H9 (cell line): ENCODE results near the gene FBN2. TPM values are rescaled to one million over a fixed set of nuclear protein-coding genes. Genes with fewer than 3 reads are reported as not detected.
"Not testable (repeated sequence)": the region's sequence is repeated elsewhere in the genome, so short reads cannot be mapped to it uniquely, and the experiment has no call there.

Experiments used
- DNase-seq: peaks from one replicate; pipeline ENCODE4 v3.0.0-alpha.2; 2017
- H2AFZ ChIP-seq: one replicate; pipeline ENCODE4 v1.6.1; 2013; ENCODE audit warnings: mild to moderate bottlenecking, low read length, control low read depth, moderate library complexity
- H2AK5ac ChIP-seq: 2 replicates; pipeline ENCODE4 v1.6.1; 2013; ENCODE audit warnings: low read length, control low read depth, mixed read lengths; ENCODE audit not compliant: insufficient read length
- H2BK120ac ChIP-seq: one replicate; pipeline ENCODE4 v1.6.1; 2013; ENCODE audit warnings: low read depth, mild to moderate bottlenecking, low read length, control low read depth, inconsistent platforms; ENCODE audit not compliant: poor library complexity, severe bottlenecking
- H2BK12ac ChIP-seq: 2 replicates; pipeline ENCODE4 v1.6.1; 2013; ENCODE audit warnings: low read length, control low read depth, mixed read lengths, low read depth; ENCODE audit not compliant: insufficient read length
- H2BK15ac ChIP-seq: 2 replicates; pipeline ENCODE4 v1.6.1; 2013; ENCODE audit warnings: low read depth, low read length, control low read depth
- H2BK20ac ChIP-seq: one replicate; pipeline ENCODE4 v1.6.1; 2013; ENCODE audit warnings: low read depth, mild to moderate bottlenecking, low read length, control low read depth, inconsistent platforms; ENCODE audit not compliant: poor library complexity, severe bottlenecking
- H2BK5ac ChIP-seq: 2 replicates; pipeline ENCODE4 v1.6.1; 2013; ENCODE audit warnings: low read length, control low read depth, mixed read lengths; ENCODE audit not compliant: insufficient read length
- H3K14ac ChIP-seq: 2 replicates; pipeline ENCODE4 v1.6.1; 2013; ENCODE audit warnings: low read length, control low read depth; ENCODE audit not compliant: insufficient read depth
- H3K18ac ChIP-seq: 2 replicates; pipeline ENCODE4 v1.6.1; 2013; ENCODE audit warnings: low read depth, mild to moderate bottlenecking, mixed read lengths, low read length, control low read depth; ENCODE audit not compliant: insufficient read length
- H3K23ac ChIP-seq: 2 replicates; pipeline ENCODE4 v1.6.1; 2013; ENCODE audit warnings: low read length, control low read depth, mixed read lengths, low read depth; ENCODE audit not compliant: insufficient read length
- H3K23me2 ChIP-seq: 2 replicates; pipeline ENCODE4 v1.6.1; 2013; ENCODE audit warnings: low read depth, mild to moderate bottlenecking, mixed read lengths, low read length, control low read depth; ENCODE audit not compliant: insufficient read length, poor library complexity, severe bottlenecking
- H3K27ac ChIP-seq: 2 replicates; pipeline ENCODE4 v1.5.1; 2013; ENCODE audit warnings: low read length, control low read depth, mixed read lengths, low read depth; ENCODE audit not compliant: insufficient read length
- H3K27me3 ChIP-seq: 2 replicates; pipeline ENCODE4 v1.6.1; 2013; ENCODE audit warnings: low read length, control low read depth, inconsistent platforms; ENCODE audit not compliant: insufficient read depth
- H3K4ac ChIP-seq: 2 replicates; pipeline ENCODE4 v1.6.1; 2013; ENCODE audit warnings: low read depth, mild to moderate bottlenecking, control low read depth, inconsistent platforms, low read length, moderate library complexity
- H3K4me1 ChIP-seq: 2 replicates; pipeline ENCODE4 v1.6.1; 2013; ENCODE audit warnings: low read length, control low read depth, inconsistent platforms; ENCODE audit not compliant: insufficient read depth
- H3K4me2 ChIP-seq: 2 replicates; pipeline ENCODE4 v1.6.1; 2013; ENCODE audit warnings: low read length, control low read depth, mixed read lengths; ENCODE audit not compliant: insufficient read length, insufficient read depth
- H3K56ac ChIP-seq: 2 replicates; pipeline ENCODE4 v1.6.1; 2013; ENCODE audit warnings: low read depth, mild to moderate bottlenecking, mixed read lengths, low read length, control low read depth; ENCODE audit not compliant: insufficient read length
- H3K79me1 ChIP-seq: 2 replicates; pipeline ENCODE4 v1.6.1; 2013; ENCODE audit warnings: low read depth, mild to moderate bottlenecking, moderate library complexity, low read length, control low read depth, inconsistent platforms; ENCODE audit not compliant: insufficient read depth, poor library complexity, severe bottlenecking
- H3K79me2 ChIP-seq: 2 replicates; pipeline ENCODE4 v1.6.1; 2013; ENCODE audit warnings: low read length, control low read depth, inconsistent platforms; ENCODE audit not compliant: insufficient read depth
- H3K9ac ChIP-seq: 2 replicates; pipeline ENCODE4 v1.6.1; 2013; ENCODE audit warnings: low read length, control low read depth, mixed read lengths; ENCODE audit not compliant: insufficient read length; ENCODE audit errors: extremely low read depth
- H3K9me3 ChIP-seq: one replicate; pipeline ENCODE4 v1.6.1; 2013; ENCODE audit warnings: low read depth, low read length, inconsistent platforms; ENCODE audit not compliant: control insufficient read depth
- H3T11ph ChIP-seq: one replicate; pipeline ENCODE4 v1.6.1; 2013; ENCODE audit warnings: mild to moderate bottlenecking, low read length, control low read depth, inconsistent platforms
- H4K20me1 ChIP-seq: one replicate; pipeline ENCODE4 v1.6.1; 2013; ENCODE audit not compliant: control insufficient read depth, insufficient read length, insufficient read depth
- H4K5ac ChIP-seq: 2 replicates; pipeline ENCODE4 v1.6.1; 2013; ENCODE audit warnings: low read depth, mild to moderate bottlenecking, mixed read lengths, low read length, control low read depth; ENCODE audit not compliant: insufficient read length
- H4K8ac ChIP-seq: replicated peaks from 2 replicates; pipeline ENCODE4 v1.6.1; 2013; ENCODE audit warnings: low read length, control low read depth, mixed read lengths, low read depth; ENCODE audit not compliant: insufficient read length
- H4K91ac ChIP-seq: 2 replicates; pipeline ENCODE4 v1.6.1; 2013; ENCODE audit warnings: low read depth, mild to moderate bottlenecking, moderate library complexity, mixed read lengths, low read length, control low read depth; ENCODE audit not compliant: insufficient read length
- H3K27ac Mint-ChIP-seq, 3 experiments: 2 replicates in 2 of 3; 3 replicates in 1 of 3; pipeline ENCODE4 v1.8.0; 2020 to 2021; ENCODE audit warnings: mixed read lengths in 3 of 3, mild to moderate bottlenecking in 1 of 3, moderate library complexity in 1 of 3
- H3K27me3 Mint-ChIP-seq: 2 replicates; pipeline ENCODE4 v1.8.0; 2021; ENCODE audit warnings: low read depth, mild to moderate bottlenecking, moderate library complexity, mixed read lengths
- H3K36me3 Mint-ChIP-seq, 3 experiments: 2 replicates in 2 of 3; 3 replicates in 1 of 3; pipeline ENCODE4 v1.8.0; 2020 to 2021; ENCODE audit warnings: low read depth in 3 of 3, mixed read lengths in 3 of 3; ENCODE audit not compliant: insufficient read depth in 1 of 3
- H3K4me1 Mint-ChIP-seq, 2 experiments: 2 replicates each; pipeline ENCODE4 v1.8.0; 2020; ENCODE audit warnings: mixed read lengths in 2 of 2
- H3K4me3 Mint-ChIP-seq, 2 experiments: 2 replicates in 1 of 2; 3 replicates in 1 of 2; pipeline ENCODE4 v1.8.0; 2020 to 2021; ENCODE audit warnings: mild to moderate bottlenecking in 2 of 2, mixed read lengths in 2 of 2, moderate library complexity in 1 of 2
- H3K9me3 Mint-ChIP-seq, 2 experiments: 2 replicates in 1 of 2; 3 replicates in 1 of 2; pipeline ENCODE4 v1.8.0; 2020; ENCODE audit warnings: mild to moderate bottlenecking in 2 of 2, mixed read lengths in 2 of 2, moderate library complexity in 1 of 2
- CTCF ChIP-seq: fragments of 200-600 bp; sonication (generic); conservative IDR thresholded peaks from 3 replicates; pipeline ENCODE4 v1.8.0; 2021; ENCODE audit warnings: antibody characterized with exemption, mild to moderate bottlenecking
- WGBS: extraction: QIAGEN DNeasy Blood & Tissue Kit; methylation state at CpG from one replicate; pipeline ENCODE4 v1.1.7; 2013; ENCODE audit warnings: missing lambda C conversion rate, low lambda C conversion rate, mixed read lengths; ENCODE audit not compliant: insufficient read length; ENCODE audit errors: extremely low coverage; 5-methylcytosine and 5-hydroxymethylcytosine counted together
- total RNA-seq: library from RNA; stranded (reverse); gene quantifications from 2 replicates; pipeline ENCODE4 v1.2.1, GENCODE V29; 2021

The FBN2 gene
- total RNA-seq, 1 experiment from 2014 or later = 8.3 TPM

GRCh38 chr5:128402506-128402905, 135.5 kb downstream of the FBN2 start:
- no peak overlapping the region for H3K4me3 Mint-ChIP-seq
- H2BK120ac ChIP-seq = no peak overlapping the region

GRCh38 chr5:128400766-128401165, 137.3 kb downstream of the FBN2 start:
- H3K79me2 ChIP-seq, H4K91ac ChIP-seq, H3K27me3 Mint-ChIP-seq, H3K4ac ChIP-seq, H3K36me3 Mint-ChIP-seq, H2BK12ac ChIP-seq, H2BK120ac ChIP-seq, H4K20me1 ChIP-seq, H3K9me3 Mint-ChIP-seq, H3K9me3 ChIP-seq, H3K14ac ChIP-seq, H3K18ac ChIP-seq, H3K27me3 ChIP-seq, H2BK20ac ChIP-seq, H3K4me1 ChIP-seq, H3K4me1 Mint-ChIP-seq, H2AFZ ChIP-seq, H3K4me3 Mint-ChIP-seq, H3K56ac ChIP-seq, H4K8ac ChIP-seq, H3K23ac ChIP-seq, H3K9ac ChIP-seq, H3K27ac Mint-ChIP-seq, H2AK5ac ChIP-seq, H4K5ac ChIP-seq, H3K4me2 ChIP-seq, H2BK15ac ChIP-seq, DNase-seq, H3T11ph ChIP-seq, H2BK5ac ChIP-seq, H3K79me1 ChIP-seq, H3K27ac ChIP-seq, H3K23me2 ChIP-seq: not testable (repeated sequence)
- no CpG with 5 or more reads among the region's 2 CpGs for WGBS

More at GRCh38 chr5:128402506-128402905, 135.5 kb downstream of the FBN2 start:
- Histone ChIP-seq H3K14ac (no peak overlapping the region), H4K91ac (no peak overlapping the region), H3K9ac (no peak overlapping the region), H3K4me2 (no peak overlapping the region), H3K18ac (no peak overlapping the region), H4K5ac (no peak overlapping the region), H3K23ac (no peak overlapping the region), H2BK20ac (no peak overlapping the region), H3K4me1 (no peaks in the 10 kb centered on the region), H2BK15ac (no peak overlapping the region), H4K8ac (no peak overlapping the region), H3K23me2 (no peaks in the 10 kb centered on the region), H2BK12ac (no peak overlapping the region), H2BK5ac (no peak overlapping the region), H3K4ac (no peak overlapping the region), H3K27me3 (no peaks in the 10 kb centered on the region), H3K56ac (no peak overlapping the region), H3K9me3 (no peaks in the 10 kb centered on the region), H4K20me1 (no peaks in the 10 kb centered on the region), H2AFZ (no peak overlapping the region), H3T11ph (no peak overlapping the region), H3K79me2 (no peaks in the 10 kb centered on the region), H3K79me1 (no peaks in the 10 kb centered on the region), H2AK5ac (no peak overlapping the region), H3K27ac (no peak overlapping the region)
- no peaks in the 10 kb centered on the region for H3K9me3 Mint-ChIP-seq
- H3K4me1 Mint-ChIP-seq = peaks cover 9 to 11% of the 10 kb centered on the region in 2 experiments
- WGBS = no CpG with 5 or more reads among the region's 2 CpGs
- no peaks in the 10 kb centered on the region for H3K27me3 Mint-ChIP-seq
- no peak for DNase-seq
- H3K36me3 Mint-ChIP-seq = peaks cover 0 to 4% (median 2%) of the 10 kb centered on the region in 3 experiments; a peak in 2 of 7 replicates
- no peak for TF ChIP-seq CTCF
- no peak overlapping the region for H3K27ac Mint-ChIP-seq
